ENCODE results near the gene PITX1.

PITX1 gene

GRCh38 chr5:135027697-135028615 lies 6.1 kb downstream of the PITX1 start:
- no peak for FAIRE-seq

GRCh38 chr5:135027266-135027696 lies 6.7 kb downstream of the PITX1 start:
- FAIRE-seq: no peak

- no peak for FAIRE-seq
Observed at GRCh38 chr5:135026645-135027265, 7.3 kb downstream of the PITX1 start.

- no peak for FAIRE-seq
Observed at GRCh38 chr5:135025730-135026644, 8.0 kb downstream of the PITX1 start.

- no peak for FAIRE-seq
Observed at GRCh38 chr5:135024956-135025729, 8.9 kb downstream of the PITX1 start.

- FAIRE-seq: no peak
Observed at GRCh38 chr5:135020111-135020895, 13.7 kb downstream of the PITX1 start.

- no peak for FAIRE-seq
Observed at GRCh38 chr5:135019314-135019713, 14.7 kb downstream of the PITX1 start.

GRCh38 chr5:135018457-135018856 lies 15.6 kb downstream of the PITX1 start:
- FAIRE-seq: no peak

GRCh38 chr5:135016861-135017290 lies 17.2 kb downstream of the PITX1 start:
- no peak for FAIRE-seq

GRCh38 chr5:135015942-135016341 lies 18.1 kb downstream of the PITX1 start:
- no peak for FAIRE-seq

GRCh38 chr5:135013947-135014570 lies 20.0 kb downstream of the PITX1 start:
- no peak for FAIRE-seq

GRCh38 chr5:135013445-135013844 lies 20.6 kb downstream of the PITX1 start:
- FAIRE-seq: no peak

GRCh38 chr5:135012951-135013391 lies 21.1 kb downstream of the PITX1 start:
- FAIRE-seq: no peak

GRCh38 chr5:135012033-135012588 lies 21.9 kb downstream of the PITX1 start:
- no peak for FAIRE-seq

GRCh38 chr5:135011355-135012032 lies 22.5 kb downstream of the PITX1 start:
- FAIRE-seq: no peak

- no peak for FAIRE-seq
Observed at GRCh38 chr5:135010502-135011354, 23.3 kb downstream of the PITX1 start.

- FAIRE-seq: no peak
Observed at GRCh38 chr5:135009736-135010501, 24.1 kb downstream of the PITX1 start.
